Skeletal muscle cell (primary cell): Measurements from ENCODE around the gene ERC2.
"Not testable (repeated sequence)": the region's sequence is repeated elsewhere in the genome, so short reads cannot be mapped to it uniquely, and the experiment has no call there.

Source experiments
- DNase-seq: peaks from one replicate; pipeline ENCODE4 v3.0.0-alpha.2; 2010; ENCODE audit warnings: low read depth
- H3K4me3 ChIP-seq: 2 replicates; pipeline ENCODE4 v1.5.1; 2011; ENCODE audit warnings: low read depth, mild to moderate bottlenecking, control low read depth, low read length, moderate library complexity

ERC2 gene

DNA sequence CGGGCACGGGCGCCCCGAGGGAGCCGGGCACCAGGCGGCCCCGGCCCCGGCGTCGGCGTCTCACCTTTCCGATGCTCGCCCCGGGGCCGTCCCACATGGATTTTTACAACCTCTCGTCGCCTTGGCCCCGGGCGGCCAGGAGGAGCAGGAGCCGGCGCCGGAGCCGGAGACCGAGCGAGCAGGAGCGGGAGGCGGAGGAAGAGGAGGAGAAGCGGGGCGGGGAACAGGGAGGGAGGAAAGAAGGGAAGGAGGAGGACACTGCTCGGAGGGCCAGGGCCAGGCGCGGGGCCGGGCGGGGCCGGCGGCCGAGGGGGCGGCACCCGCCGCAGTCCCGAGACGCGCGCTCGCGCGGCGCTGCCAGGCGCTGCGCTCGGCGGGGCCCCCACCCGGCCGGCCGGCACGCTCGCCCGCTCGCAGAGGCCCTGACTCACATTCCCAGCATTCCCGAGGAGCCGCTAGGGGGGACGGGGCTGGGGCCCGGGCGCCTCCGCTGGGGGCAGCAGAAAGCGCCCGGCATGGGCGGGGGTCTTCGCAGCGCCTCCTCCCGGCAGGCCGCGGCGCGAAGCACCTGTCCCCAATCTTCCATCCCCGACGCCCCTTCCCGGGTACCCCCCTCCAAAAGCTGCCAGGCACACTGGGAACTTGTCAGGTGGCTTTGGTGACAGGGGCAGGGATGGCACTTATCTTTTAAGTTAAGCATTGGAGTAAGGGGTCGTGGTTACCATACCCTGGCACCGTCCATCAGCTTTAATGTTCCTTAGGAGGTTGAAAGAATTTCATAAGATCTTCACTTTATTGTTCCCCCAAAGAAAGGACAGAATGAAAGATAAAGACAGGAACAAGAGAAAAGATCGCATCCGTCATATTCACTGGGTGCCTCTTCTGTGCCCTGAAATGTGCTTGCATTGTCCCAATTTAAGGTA is at the start of gene ERC2:
Gene ERC2, minus strand, starts transcription at position 284 of the 923 bp plus-strand sequence.
- peak within 1 kb of the TSS; percentile 56 for H3K4me3 ChIP-seq
- no peak for DNase-seq

DNA sequence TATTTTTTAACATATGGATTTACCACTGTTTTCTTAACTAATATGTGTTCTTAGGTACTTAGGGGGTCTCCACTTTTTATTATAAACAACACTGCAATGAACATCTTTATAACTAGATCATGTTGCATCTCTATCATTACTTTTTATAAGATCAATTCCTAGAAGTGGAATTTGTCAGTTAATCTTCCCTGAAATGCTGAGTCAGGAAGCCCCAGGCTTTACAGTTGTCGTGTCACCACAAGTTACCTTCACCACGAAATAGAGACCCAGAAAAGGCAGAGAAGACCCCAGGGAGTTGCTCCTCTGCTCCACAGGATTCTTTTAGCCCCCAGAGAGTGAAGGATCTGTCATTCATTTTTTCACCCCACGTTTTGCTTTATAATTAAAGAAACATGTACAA is 34.5 kb upstream of the ERC2 start:
- DNase-seq: no peak
- no peak overlapping the region for H3K4me3 ChIP-seq

DNA sequence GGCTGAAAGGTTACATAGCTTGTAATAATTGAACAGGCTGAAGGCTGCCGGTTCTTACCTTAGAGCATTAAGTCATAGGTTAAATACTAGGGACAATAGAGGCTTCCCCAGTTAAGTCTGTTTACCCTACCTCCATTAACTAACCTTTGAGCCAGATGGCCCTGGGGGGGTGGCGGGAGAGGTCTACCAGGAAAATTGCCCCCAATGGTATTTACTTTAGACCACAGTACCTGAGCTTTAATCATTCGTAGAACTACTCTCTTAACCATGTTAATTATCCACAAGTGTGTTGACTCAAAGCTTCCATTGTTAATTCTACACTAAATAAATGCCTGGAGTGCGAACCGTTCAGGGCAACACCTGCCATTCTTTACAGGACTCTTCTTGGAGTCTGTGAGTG is 28.1 kb upstream of the ERC2 start:
- H3K4me3 ChIP-seq, DNase-seq: not testable (repeated sequence)

DNA sequence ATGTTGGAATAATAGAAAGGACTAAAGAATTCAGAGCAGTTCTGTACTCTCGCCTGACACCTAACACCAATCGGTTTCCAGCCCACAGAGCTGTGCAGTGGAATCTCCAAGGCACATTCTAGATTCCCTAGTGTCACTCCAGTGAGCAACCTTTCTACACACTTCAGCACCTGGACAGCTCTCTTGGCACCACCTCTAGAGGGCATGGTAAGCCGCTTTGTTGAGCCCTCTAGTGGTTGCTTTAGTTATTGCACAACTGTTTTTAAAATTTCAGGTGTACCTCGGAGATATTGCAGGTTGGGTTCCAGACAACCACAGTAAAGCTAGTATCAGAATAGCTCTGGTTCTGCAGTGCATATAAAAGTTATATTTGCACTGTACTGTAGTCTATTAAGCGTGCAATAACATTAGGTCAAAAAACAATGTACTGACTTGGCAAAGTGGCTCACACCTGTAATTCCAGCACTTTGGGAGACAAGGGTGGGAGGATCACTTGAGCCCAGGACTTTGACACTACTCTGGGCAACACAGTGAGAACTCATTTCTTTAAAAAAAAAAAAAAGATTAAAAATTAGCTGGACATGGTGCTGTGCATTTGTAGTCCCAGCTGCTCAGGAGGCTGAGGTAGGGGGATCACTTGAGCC is 26.5 kb upstream of the ERC2 start:
- peak; percentile 55 for DNase-seq
- H3K4me3 ChIP-seq: no peak overlapping the region

DNA sequence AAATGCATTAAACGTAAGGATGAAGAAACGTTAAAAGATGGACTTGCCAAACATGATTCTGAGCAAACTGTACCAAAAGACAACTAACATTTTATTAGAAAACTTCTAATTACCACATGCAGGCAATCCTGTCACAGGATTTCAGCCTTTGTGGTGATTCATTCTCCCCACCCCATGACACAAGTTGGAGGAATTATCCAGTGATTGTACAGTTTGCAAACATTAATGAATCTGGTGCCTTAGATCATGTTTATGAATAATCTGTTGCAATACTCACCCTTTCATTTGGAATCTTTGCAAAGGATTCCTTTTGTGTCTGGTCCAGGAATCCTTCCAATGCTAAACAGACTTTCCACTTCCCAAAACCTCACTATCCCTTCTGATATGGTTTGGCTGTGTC is 23.3 kb upstream of the ERC2 start:
- H3K4me3 ChIP-seq: no peak overlapping the region
- no peak for DNase-seq

DNA sequence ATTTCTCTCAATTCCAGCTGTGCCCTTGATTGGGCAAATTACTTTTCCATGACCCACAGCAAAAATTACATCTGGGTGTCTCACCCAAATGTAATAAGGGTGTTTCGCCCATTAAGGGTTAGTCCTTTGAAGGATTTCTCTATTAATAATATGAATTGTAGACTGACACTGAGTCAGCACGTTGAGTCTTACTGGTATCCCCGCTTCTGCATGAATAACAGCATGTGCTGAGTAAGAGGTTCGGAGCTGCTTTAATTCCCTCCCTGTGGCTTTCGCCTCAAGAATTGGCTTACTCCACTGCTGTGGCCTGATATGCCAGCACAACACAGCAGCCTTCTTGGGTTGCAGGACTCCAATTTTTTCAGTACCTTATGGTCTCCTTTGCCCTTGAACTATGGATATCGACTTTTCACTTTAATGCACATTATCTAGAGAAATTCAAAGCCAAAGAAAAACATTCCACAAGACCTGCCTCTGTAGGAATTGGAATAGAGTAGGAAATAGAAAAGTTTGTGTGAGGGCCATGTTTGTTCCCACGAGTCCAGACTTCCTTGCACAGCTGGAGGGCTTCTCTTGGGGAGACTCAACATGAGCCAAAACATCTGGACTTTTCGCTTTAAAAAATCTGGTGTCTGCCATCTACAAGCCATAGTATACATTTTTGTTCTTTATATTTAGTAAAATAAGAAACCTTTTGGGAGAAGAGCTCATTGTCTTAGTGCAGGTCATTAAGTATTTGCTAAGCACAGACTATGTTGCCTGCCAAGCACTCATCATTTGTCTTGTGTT is 20.7 kb upstream of the ERC2 start:
- no peak overlapping the region for H3K4me3 ChIP-seq
- DNase-seq: no peak

DNA sequence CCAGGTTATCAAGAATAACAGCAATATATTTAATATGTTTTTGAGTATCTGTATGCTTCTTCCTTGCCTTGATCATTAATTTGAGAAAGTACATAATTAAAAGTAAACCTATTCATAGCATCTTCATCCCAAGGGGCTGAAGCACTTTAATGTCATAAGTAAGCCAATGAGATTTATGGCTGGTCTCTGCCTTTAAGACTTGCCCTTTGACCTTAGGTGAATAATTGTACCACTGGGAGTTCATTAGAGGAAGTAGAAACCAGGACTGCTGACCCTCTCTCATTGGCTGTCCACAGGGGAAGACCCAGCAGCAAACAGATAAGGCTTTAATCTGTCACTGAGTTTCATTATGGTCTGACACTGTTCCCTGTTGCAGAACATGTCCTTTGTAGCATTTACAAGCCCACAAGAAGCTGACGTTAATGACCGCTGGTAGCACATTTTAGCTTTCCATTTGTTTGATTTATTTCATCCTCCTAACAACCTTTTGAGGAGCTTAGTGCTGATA is 16.3 kb upstream of the ERC2 start:
- DNase-seq: no peak
- no peak overlapping the region for H3K4me3 ChIP-seq

DNA sequence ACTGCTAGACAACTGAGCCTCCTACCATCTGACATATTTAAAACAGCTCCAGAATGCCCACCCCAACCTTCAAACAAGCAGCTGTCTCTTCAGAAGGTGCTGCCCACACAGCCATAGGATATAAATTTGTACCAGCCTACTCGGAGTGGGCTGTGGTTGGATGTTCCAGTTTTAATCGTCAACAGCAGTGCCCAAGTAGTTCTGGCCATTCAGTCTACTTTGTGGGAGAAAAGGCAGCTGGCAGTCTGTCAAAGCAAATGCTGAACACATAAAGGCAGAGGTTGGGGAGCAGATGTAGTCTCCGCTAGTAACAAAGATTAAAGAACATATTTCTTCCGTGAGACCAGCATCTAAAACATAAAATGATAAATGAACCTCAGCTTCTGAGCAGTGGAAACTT is 15.9 kb upstream of the ERC2 start:
- H3K4me3 ChIP-seq: no peak overlapping the region

DNA sequence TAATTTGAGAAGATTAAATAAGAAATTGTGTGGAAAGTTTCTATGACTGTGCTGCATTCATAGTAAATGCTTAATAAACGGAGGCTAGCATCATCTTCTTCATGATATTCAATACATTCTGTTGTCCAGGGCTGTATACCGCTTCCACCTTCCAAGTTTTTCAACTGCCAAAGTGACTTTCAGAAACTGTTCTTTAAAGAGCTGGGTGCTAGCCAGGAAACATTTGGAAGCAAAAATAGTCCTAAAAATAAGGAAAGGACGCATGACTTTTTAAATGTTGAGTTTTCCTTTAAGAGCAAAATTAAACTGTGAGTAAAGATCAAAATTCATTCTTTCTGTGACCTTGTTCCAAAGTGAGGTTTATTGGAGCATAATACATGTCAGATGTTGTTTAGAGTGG is 9.4 kb upstream of the ERC2 start:
- no peak for DNase-seq
- H3K4me3 ChIP-seq: no peak overlapping the region

More for the DNA sequence above, 15.9 kb upstream of the ERC2 start:
- no peak for DNase-seq

DNA sequence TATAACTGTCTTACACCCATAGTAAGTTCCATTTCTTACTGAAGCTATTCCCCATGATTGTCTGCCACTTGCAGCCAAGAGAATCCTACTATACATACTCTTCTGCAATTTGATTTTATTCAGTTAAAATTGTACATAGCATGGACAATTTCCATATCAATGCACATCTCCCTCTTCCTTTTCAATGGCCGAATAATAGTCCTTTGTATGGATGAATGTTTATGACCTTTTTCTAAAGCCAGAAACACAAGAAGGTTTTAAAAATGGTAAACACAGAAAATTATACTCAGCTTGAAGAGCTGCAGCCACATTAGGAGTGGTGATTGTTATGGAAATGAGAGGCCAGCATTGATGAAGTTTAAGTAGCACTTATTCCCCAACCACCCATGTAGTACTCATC is 8.5 kb upstream of the ERC2 start:
- DNase-seq: no peak
- H3K4me3 ChIP-seq: no peak overlapping the region

DNA sequence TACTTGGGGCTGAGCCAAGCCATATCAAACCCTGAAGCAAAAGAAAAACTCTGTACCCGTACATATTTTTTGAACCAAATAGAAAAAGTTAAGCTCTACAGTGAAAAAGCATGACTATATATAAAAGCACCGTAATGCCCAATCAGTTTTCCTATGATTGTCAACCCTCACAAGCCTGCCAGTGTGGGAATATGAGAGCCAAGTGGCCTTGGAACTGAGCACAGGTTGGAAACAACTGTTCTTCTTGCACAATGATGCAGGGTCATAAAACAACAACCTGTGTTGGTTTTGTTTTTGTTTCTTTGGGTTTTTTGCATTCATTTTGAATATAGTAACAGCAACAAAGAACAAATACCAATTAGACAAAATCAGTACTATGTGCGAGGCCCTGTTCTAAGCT is 3.5 kb upstream of the ERC2 start:
- DNase-seq: no peak
- no peak overlapping the region for H3K4me3 ChIP-seq

DNA sequence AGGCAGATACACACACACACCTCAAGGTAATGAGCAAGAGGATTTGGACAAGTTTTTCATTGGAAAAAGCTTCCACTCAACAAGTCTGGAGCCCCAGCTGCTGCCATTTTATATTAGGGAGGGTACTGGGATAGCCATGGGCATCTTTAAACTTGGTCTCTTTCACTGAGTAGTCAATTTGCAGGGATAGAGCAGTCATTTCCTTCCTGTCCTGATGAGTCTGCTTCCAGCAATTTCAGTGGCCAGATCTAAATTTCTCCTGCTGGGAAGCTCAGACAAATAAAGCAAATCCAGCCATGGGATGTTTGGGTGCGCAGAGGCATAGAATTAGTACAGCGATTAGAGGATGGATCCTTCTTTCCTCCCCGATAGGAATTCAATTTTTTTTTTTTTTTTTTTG is 874 bp upstream of the ERC2 start:
- no peak for DNase-seq
- no peak overlapping the region for H3K4me3 ChIP-seq

DNA sequence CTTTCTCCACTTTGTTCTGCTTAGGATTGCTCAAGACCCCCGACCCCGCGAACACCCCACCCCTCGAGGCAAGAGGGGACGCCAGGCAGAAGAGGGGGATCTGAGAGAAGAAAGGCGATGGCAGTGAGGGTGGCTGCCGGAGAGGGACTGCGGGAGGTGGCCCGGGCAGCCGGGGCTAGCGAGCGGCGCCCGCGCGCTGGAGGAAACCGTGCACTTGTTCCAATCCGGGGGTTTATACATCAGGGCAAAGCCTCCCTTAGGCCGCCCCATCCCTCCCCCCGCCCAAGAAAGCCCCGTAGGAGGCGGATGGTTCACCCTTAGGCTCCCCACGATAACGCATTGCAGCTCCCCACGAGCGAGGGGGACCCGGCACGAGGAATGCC is 475 bp downstream of the ERC2 start:
- peak overlapping the region; percentile 56 for H3K4me3 ChIP-seq
- no peak for DNase-seq

DNA sequence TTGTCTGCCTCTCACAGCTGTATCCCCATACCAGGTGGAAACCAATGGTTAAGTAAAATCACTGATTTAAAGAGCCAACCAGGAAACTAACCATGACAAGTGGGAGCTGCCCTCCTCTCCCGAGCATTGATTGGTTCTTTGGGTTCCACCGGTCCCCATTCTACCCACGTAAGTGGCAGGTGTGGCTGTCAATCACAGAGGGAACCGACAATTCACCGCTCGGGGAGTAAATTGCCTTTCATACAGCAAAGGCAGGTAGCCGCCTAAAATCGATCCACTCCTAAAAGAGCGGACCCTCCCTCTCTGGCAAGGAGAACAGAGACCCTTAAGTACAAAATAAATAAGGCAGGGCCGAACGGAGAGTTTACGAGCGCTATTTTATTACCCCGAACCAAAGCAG is 1.2 kb downstream of the ERC2 start:
- DNase-seq: peak; percentile 19
- peak overlapping the region; percentile 56 for H3K4me3 ChIP-seq

DNA sequence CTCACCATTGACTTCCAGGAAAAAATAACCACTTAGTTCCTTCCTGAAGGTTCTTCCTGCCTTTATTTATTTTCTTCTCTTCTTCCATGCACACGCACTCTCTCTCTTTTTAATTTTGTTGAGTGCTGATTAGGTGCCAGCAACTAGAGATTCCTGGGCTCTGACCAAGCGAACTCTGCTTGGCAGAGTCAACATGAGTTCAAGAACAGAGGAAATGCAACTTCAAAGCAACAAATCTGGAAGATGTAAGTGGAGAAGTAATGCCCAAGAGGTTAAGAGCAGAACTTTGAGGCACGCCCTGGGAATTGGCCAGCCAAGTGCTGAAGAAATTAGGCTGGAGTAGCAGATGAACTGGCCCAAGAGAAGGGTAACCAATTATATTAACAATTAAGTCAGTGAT is 8.5 kb downstream of the ERC2 start:
- no peak overlapping the region for H3K4me3 ChIP-seq
- DNase-seq: no peak

DNA sequence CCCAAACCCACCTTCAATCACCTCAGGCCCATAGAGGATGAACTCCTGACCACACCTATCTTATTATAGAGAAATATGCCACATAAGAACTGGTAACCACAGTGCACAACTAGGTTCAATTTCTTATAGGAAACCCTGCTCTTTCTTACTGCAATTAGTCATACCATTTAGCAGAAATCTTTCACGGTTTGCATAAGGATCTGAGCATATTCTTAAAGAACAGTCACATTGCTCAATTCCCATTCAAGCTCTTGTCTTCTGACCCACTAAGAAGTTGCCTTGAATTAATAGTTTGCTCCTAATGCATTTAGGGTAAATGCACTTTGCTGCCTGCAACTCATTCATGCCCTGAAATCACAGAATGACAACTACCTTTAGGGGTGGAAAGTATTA is 9.2 kb downstream of the ERC2 start:
- no peak for DNase-seq
- H3K4me3 ChIP-seq: no peak overlapping the region

DNA sequence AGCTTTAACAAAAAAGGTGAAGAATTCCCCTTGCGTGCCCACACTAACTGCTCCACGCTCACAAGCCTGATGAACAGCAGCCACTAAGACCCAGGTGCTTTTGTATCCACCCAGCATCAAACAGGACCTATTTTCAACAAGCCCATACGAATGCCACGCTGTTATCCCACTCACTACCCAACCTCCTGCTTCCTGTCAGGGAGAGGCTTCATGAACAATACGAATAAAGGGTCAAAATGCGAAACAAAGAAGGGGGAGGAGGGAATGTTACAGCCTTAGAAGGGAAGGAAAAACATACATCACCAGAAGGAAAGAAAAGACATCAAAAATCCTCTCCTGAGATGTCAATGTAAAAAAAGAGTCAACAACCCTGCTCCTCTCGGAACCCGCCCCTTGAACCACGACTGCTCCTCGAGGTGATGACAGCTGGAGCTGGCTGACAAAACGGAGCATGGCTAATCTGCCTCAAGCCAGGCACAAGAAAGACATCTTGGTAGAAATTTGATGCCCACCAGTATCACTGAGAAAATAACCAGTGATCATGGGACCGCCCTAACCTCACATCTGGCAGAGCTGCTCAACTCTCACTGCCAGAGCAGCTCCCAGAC is 9.7 kb downstream of the ERC2 start:
- DNase-seq: no peak
- H3K4me3 ChIP-seq: no peak overlapping the region

DNA sequence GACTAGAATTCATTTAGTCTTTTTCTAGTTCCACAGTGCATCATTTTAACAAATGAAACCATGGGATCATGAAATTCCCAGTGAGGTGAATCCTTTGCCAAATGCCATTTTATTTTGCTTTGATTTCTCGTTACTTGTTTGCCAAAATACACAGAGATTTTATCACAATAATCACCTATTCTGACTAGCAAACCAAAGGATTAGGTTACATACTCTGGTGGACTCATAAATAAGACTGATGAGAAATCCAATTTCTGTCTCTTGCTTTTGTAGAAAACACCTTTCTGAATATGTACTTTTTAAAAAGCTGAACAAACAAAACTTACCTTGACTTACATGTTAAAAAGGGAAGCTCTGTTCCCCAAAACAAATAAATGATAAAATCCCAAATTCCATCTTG is 12.2 kb downstream of the ERC2 start:
- no peak for DNase-seq
- no peak overlapping the region for H3K4me3 ChIP-seq

DNA sequence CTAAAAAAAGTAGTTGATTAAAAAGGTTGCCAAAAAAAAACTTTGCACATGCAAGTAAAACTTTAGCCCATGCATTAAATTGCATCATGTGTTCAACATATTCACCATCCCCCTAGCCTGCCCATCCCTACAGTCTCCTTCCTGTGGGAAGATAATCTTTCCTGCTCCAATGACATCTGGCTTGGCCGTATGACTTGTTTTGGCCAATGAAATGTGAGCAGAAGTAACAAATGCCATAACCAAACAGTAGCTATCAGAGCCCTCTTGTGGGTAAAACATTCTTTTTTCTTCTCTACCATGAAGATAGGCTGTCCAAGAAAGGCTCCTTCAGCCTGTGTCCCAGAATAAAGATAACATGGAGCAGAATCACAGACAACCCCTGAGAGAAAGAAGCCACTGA is 15.3 kb downstream of the ERC2 start:
- H3K4me3 ChIP-seq: no peak overlapping the region
- no peak for DNase-seq

DNA sequence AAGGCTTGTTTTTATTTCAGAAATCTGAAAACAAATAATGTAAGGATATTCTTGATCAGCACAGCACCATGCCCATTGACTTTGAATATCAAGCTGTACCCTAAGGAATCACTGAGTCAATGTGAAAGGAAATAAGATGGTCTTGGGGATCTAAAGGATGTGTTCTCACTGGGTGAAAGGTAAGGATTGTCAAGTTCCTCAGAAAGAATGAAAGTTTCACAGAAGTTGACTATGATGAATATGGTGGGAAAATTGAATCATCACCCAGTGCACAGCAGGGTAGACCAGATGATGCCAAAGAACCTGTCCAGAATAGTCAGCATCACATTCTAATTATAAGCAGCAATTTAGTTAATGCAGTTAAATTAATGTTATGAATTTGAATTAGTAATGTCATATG is 16.2 kb downstream of the ERC2 start:
- no peak overlapping the region for H3K4me3 ChIP-seq
- DNase-seq: no peak
